ENCODE results near the gene AGPAT3. TPM values are rescaled to one million over a fixed set of nuclear protein-coding genes. Genes with fewer than 3 reads are reported as not detected.

AGPAT3 gene
- total RNA-seq, 2 experiments from 2014 or later: 80.3 to 93.1 TPM

- Mint-ChIP-seq H3K9me3 (no peaks in the 10 kb centered on the region), H3K4me1 (peaks cover 51% of the 10 kb centered on the region), H3K36me3 (ENCODE audit: low read depth) (peaks cover 14% of the 10 kb centered on the region), H3K27me3 (no peaks in the 10 kb centered on the region), H3K4me3 (peak overlapping the region; percentile 87), H3K27ac (peak overlapping the region; percentile 85)
- peak; percentile 86 for DNase-seq
- POLR2A ChIA-PET: interaction anchor here (0.7 kb wide), 1 partner anchor 19 kb away, joined by 3 read pairs; no protein-coding TSS in a partner anchor
- CTCF ChIA-PET: interaction anchor here (0.7 to 1.8 kb wide), 8 partner anchors 9 to 326 kb away, joined by 3 to 7 read pairs (median 3); partner anchors contain the start of gene RRP1
Measured at GRCh38 chr21:44012474-44013379, 147.7 kb downstream of the AGPAT3 start.

DNA sequence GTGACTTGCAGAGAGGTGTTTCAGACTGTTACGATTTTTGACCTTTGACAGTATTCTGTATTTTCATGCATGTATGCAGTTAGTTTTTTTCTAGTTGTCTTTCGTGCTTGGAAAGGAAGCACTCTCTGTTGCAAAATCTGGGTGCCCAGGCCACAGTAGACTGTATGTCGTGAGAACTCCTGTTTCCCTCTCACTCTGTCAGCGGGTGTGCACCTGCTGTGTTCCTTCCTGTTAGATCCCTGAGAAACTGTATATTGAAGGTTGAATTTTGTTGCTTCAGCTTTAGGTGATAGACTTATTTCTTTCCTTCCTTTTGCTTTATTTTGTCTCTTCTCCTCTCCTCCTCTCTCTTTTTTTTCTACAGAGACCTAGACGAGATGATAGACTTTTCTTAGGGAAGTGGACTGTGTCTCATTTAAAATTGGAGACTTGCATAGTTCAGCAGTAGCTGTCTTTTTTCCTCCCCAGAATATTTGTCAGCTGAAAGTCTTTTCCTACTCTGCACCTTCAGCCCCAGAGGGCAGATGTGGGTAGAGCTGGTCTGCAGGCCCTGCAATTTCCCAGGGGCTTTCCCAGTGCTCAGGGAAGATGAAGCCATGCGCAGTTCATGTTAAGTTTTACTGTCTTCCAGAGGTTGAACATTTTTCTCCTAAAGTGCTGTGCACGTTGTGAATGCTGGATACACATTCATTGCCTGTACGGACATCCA is 148.5 kb downstream of the AGPAT3 start:
- H3K4me3 Mint-ChIP-seq: peak overlapping the region; percentile 87
- peaks cover 11% of the 10 kb centered on the region for H3K36me3 Mint-ChIP-seq (ENCODE audit: low read depth)
- DNase-seq: peak; percentile 46

DNA sequence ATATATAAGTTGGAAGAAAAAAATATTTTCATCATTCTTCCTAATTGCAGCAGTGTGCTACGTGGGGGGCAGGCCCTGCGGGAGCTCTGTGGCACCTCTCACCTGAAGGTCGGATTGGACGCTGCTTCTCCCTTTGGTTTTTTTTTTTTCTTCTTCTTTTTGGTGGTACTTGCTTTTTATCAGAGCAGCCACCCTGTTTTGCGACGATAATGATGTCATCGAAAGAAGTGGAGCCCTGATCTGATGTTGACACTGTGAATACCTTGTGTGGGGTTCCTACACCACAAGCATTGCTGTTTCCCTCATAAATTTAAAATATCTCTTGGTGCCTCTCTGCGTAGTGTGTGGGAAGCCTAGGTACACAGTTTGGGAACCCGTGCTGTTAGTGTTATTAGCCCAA is 152.6 kb downstream of the AGPAT3 start:
- H3K27ac Mint-ChIP-seq: no peak overlapping the region
- no peaks in the 10 kb centered on the region for H3K27me3 Mint-ChIP-seq
- CTCF ChIA-PET: interaction anchor here (0.7 kb wide), 1 partner anchor 477 kb away, joined by 7 read pairs; no protein-coding TSS in a partner anchor
- peaks cover 6% of the 10 kb centered on the region for H3K36me3 Mint-ChIP-seq (ENCODE audit: low read depth)
- peaks cover 77% of the 10 kb centered on the region for H3K4me1 Mint-ChIP-seq
- H3K4me3 Mint-ChIP-seq: no peak overlapping the region
- POLR2A ChIA-PET: no interaction called here
- DNase-seq: no peak
- H3K9me3 Mint-ChIP-seq: no peaks in the 10 kb centered on the region

More for the DNA sequence above, 148.5 kb downstream of the AGPAT3 start:
- no peaks in the 10 kb centered on the region for H3K27me3 Mint-ChIP-seq
- no peaks in the 10 kb centered on the region for H3K9me3 Mint-ChIP-seq
- ChIA-PET POLR2A (interaction anchor here (0.6 to 0.7 kb wide), 3 partner anchors 18 to 351 kb away, joined by 3 to 5 read pairs (median 4); no protein-coding TSS in a partner anchor), CTCF (interaction anchor here (0.7 to 1.3 kb wide), 9 partner anchors 11 to 325 kb away, joined by 3 to 4 read pairs (median 3); partner anchors contain the start of gene RRP1)
- peak overlapping the region; percentile 85 for H3K27ac Mint-ChIP-seq
- H3K4me1 Mint-ChIP-seq: peaks cover 59% of the 10 kb centered on the region

GRCh38 chr21:44018127-44018526 is 153.1 kb downstream of the AGPAT3 start:
- ChIA-PET CTCF (interaction anchor here (0.6 to 0.7 kb wide), 2 partner anchors 476 to 1642 kb away, joined by 3 to 7 read pairs; no protein-coding TSS in a partner anchor), POLR2A (no interaction called here)
- Mint-ChIP-seq H3K4me1 (peaks cover 79% of the 10 kb centered on the region), H3K27ac (no peak overlapping the region), H3K4me3 (no peak overlapping the region), H3K27me3 (no peaks in the 10 kb centered on the region), H3K36me3 (ENCODE audit: low read depth) (peaks cover 6% of the 10 kb centered on the region), H3K9me3 (no peaks in the 10 kb centered on the region)
- no peak for DNase-seq

- ChIA-PET POLR2A (no interaction called here), CTCF (interaction anchor here (0.7 to 1.2 kb wide), 2 partner anchors 46 to 270 kb away, joined by 3 to 5 read pairs; no protein-coding TSS in a partner anchor)
- Mint-ChIP-seq H3K36me3 (ENCODE audit: low read depth) (peaks cover 10% of the 10 kb centered on the region), H3K9me3 (no peaks in the 10 kb centered on the region), H3K27me3 (no peaks in the 10 kb centered on the region), H3K27ac (peak overlapping the region; percentile 69), H3K4me1 (peaks cover 79% of the 10 kb centered on the region), H3K4me3 (peak overlapping the region; percentile 13)
- DNase-seq: no peak
Measured at GRCh38 chr21:44018813-44019567, 154.0 kb downstream of the AGPAT3 start.

DNA sequence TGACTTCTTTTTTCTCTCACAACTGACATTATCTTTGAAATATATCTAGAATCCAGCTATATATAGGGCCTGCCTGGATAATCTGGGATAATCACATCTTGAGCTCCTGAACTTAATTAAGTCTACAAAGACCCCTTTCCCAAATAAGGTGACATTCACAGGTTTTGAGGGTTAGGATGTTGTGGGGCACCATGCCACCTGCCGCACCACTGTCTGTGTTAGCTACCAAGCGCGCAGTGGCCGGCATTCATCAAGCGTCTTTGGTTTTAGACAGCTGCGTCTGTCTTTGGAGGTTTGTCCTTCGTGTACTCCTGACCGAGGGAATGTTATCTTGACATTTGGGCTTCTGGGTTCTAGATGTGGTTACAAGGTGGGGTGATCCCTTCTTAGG is 154.5 kb downstream of the AGPAT3 start:
- H3K27me3 Mint-ChIP-seq: no peaks in the 10 kb centered on the region
- no peak overlapping the region for H3K4me3 Mint-ChIP-seq
- ChIA-PET POLR2A (no interaction called here), CTCF (interaction anchor here (0.7 to 1.2 kb wide), 2 partner anchors 46 to 271 kb away, joined by 3 to 5 read pairs; no protein-coding TSS in a partner anchor)
- peaks cover 78% of the 10 kb centered on the region for H3K4me1 Mint-ChIP-seq
- DNase-seq: no peak
- no peaks in the 10 kb centered on the region for H3K9me3 Mint-ChIP-seq
- H3K27ac Mint-ChIP-seq: peak overlapping the region; percentile 69
- peaks cover 10% of the 10 kb centered on the region for H3K36me3 Mint-ChIP-seq (ENCODE audit: low read depth)

GRCh38 chr21:44020551-44020950 is 155.5 kb downstream of the AGPAT3 start:
- Mint-ChIP-seq H3K4me1 (peaks cover 80% of the 10 kb centered on the region), H3K36me3 (ENCODE audit: low read depth) (peaks cover 4% of the 10 kb centered on the region), H3K9me3 (no peaks in the 10 kb centered on the region), H3K27me3 (no peaks in the 10 kb centered on the region), H3K27ac (no peak overlapping the region), H3K4me3 (no peak overlapping the region)
- no peak for DNase-seq
- CTCF ChIA-PET: interaction anchor here (1.0 kb wide), 1 partner anchor 231 kb away, joined by 3 read pairs; no protein-coding TSS in a partner anchor
- POLR2A ChIA-PET: interaction anchor here (0.6 kb wide), 1 partner anchor 12 kb away, joined by 3 read pairs; no protein-coding TSS in a partner anchor

DNA sequence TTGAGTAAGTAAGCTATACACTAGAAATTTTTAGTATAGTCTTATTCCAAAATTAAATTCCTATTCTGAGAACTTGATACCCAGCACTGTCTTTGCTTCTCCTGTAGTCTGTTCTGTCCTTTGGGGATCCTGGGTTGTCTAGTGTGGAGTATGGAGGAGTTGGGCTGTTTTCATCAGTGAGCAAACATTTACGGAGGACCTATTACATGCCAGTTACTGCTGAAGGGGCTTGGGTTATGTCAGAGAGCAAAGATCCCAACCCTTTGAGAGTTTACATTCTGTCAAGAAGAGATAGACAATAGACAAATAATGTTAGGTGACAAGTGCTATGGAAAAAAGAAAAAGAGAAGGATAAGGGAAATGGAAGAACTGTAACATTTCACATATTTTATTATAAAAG is 156.0 kb downstream of the AGPAT3 start:
- ChIA-PET CTCF (interaction anchor here (1.0 kb wide), 1 partner anchor 231 kb away, joined by 3 read pairs; no protein-coding TSS in a partner anchor), POLR2A (interaction anchor here (0.6 kb wide), 2 partner anchors 12 to 34 kb away, joined by 3 read pairs; no protein-coding TSS in a partner anchor)
- Mint-ChIP-seq H3K9me3 (no peaks in the 10 kb centered on the region), H3K27me3 (no peaks in the 10 kb centered on the region), H3K36me3 (ENCODE audit: low read depth) (peaks cover 6% of the 10 kb centered on the region), H3K4me3 (no peak overlapping the region), H3K4me1 (peaks cover 80% of the 10 kb centered on the region), H3K27ac (no peak overlapping the region)
- DNase-seq: no peak

GRCh38 chr21:44024257-44024656 is 159.2 kb downstream of the AGPAT3 start:
- Mint-ChIP-seq H3K9me3 (no peaks in the 10 kb centered on the region), H3K4me1 (peaks cover 63% of the 10 kb centered on the region), H3K27me3 (no peaks in the 10 kb centered on the region), H3K4me3 (no peak overlapping the region), H3K36me3 (ENCODE audit: low read depth) (peaks cover 20% of the 10 kb centered on the region), H3K27ac (peak overlapping the region; percentile 46)
- no peak for DNase-seq
- ChIA-PET CTCF (interaction anchor here (1.0 to 1.9 kb wide), 3 partner anchors 10 to 17 kb away, joined by 3 to 4 read pairs (median 4); no protein-coding TSS in a partner anchor), POLR2A (no interaction called here)

GRCh38 chr21:44024887-44025353 is 159.9 kb downstream of the AGPAT3 start:
- Mint-ChIP-seq H3K27ac (peak overlapping the region; percentile 37), H3K4me1 (peaks cover 61% of the 10 kb centered on the region), H3K4me3 (no peak overlapping the region), H3K9me3 (no peaks in the 10 kb centered on the region), H3K27me3 (no peaks in the 10 kb centered on the region), H3K36me3 (ENCODE audit: low read depth) (peaks cover 20% of the 10 kb centered on the region)
- CTCF ChIA-PET: interaction anchor here (1.4 kb wide), 1 partner anchor 13 kb away, joined by 4 read pairs; no protein-coding TSS in a partner anchor
- POLR2A ChIA-PET: no interaction called here
- no peak for DNase-seq

DNA sequence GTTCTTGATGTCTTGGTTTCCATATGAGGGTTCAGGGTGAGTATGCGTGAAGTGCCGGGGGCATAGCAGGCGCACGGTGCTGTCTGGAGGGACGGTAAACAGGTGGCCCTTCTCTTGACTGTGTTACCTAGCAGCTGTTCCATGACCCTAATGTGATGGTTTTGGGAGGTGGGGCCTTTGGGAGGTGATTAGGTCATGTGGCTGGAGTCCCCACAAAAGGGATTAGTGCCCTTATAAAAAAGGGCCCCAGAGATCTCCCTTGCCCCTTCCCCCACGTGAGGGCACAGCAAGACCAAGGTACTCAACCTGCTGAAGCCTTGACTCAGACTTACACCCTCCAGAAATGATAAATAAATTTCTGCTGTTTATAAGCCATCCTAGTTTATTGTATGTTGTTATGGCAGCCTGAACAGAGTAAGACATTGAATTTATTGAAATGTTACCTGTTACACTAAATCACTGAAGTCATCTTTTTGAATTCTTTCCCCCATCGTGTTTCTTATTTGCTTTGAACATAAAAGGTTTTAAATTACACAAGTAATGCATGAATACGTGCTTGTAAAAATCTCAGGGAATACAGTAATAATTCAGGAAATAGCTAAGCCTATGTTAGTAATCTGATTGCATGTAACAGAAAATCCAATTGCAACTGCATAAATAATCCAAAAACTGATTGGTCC is 162.7 kb downstream of the AGPAT3 start:
- no peaks in the 10 kb centered on the region for H3K9me3 Mint-ChIP-seq
- H3K4me1 Mint-ChIP-seq: peaks cover 54% of the 10 kb centered on the region
- CTCF ChIA-PET: no interaction called here
- no peak overlapping the region for H3K27ac Mint-ChIP-seq
- H3K27me3 Mint-ChIP-seq: no peaks in the 10 kb centered on the region
- no peak overlapping the region for H3K4me3 Mint-ChIP-seq
- H3K36me3 Mint-ChIP-seq (ENCODE audit: low read depth): peaks cover 23% of the 10 kb centered on the region
- POLR2A ChIA-PET: no interaction called here
- no peak for DNase-seq
